ENCODE results near the gene UPF3A. TPM values are rescaled to one million over a fixed set of nuclear protein-coding genes. Genes with fewer than 3 reads are reported as not detected.
A peak's percentile ranks its signal among the peaks of the same experiment; 100 is the strongest.

The UPF3A gene
- total and polyA plus RNA-seq, 2 experiments from 2014 or later, result 45.0 to 174 TPM

GRCh38 chr13:114241918-114242317 is 39.5 kb upstream of the UPF3A start:
- Histone ChIP-seq H3K4me2 (no peak overlapping the region), H3K36me3 (ENCODE audit: insufficient read depth) (peaks cover 83% of the 10 kb centered on the region), H3K27ac (ENCODE audit: low read depth) (no peak overlapping the region; the same call in 1 of the 2 replicates), H4K20me1 (replicated peaks; ENCODE audit: insufficient read depth) (peaks cover 18% of the 10 kb centered on the region), H3K79me2 (replicated peaks; ENCODE audit: insufficient read depth) (peaks cover 19% of the 10 kb centered on the region), H3K4me3 (no peak overlapping the region), H3K9me2 (ENCODE audit: insufficient read depth) (no peaks in the 10 kb centered on the region), H3F3A (replicated peaks; ENCODE audit: low read depth) (no peaks in the 10 kb centered on the region; the same call in none of the 2 replicates), H3K4me1 (ENCODE audit: insufficient read depth) (peaks cover 4% of the 10 kb centered on the region; the same call in 1 of the 2 replicates), H3K27me3 (ENCODE audit: insufficient read depth) (no peaks in the 10 kb centered on the region), H2AFZ (no peak overlapping the region)
- Mint-ChIP-seq H3K36me3 (ENCODE audit: low read depth) (peaks cover 95% of the 10 kb centered on the region), H3K9me3 (no peaks in the 10 kb centered on the region), H3K4me3 (no peak overlapping the region), H3K4me1 (peaks cover 18% of the 10 kb centered on the region), H3K27ac (0 out of 2 replicates have a peak overlapping the region, but pooled peaks have one; percentile 30), H3K27me3 (ENCODE audit: insufficient read depth, low read depth, poor library complexity) (peaks cover 5% of the 10 kb centered on the region)
- DNase-seq (ENCODE audit: low spot score), result no peak
- TF ChIP-seq, protein P1, sequence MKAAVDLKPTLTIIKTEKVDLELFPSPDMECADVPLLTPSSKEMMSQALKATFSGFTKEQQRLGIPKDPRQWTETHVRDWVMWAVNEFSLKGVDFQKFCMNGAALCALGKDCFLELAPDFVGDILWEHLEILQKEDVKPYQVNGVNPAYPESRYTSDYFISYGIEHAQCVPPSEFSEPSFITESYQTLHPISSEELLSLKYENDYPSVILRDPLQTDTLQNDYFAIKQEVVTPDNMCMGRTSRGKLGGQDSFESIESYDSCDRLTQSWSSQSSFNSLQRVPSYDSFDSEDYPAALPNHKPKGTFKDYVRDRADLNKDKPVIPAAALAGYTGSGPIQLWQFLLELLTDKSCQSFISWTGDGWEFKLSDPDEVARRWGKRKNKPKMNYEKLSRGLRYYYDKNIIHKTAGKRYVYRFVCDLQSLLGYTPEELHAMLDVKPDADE (IDR thresholded peaks at IDR 0.05), result no peak
- TF ChIP-seq EZH2 (IDR thresholded peaks at IDR 0.05; ENCODE audit: low read depth, unreplicated experiment), result no peak
- no peak for TF ChIP-seq POLR2AphosphoS5 (IDR thresholded peaks at IDR 0.05; ENCODE audit: low read depth)
- ATAC-seq, result no peak

GRCh38 chr13:114243971-114244370 is 37.4 kb upstream of the UPF3A start:
- Histone ChIP-seq H4K20me1 (replicated peaks; ENCODE audit: insufficient read depth) (peaks cover 25% of the 10 kb centered on the region), H3K79me2 (replicated peaks; ENCODE audit: insufficient read depth) (peaks cover 11% of the 10 kb centered on the region; the same call in 1 of the 2 replicates), H3K4me1 (ENCODE audit: insufficient read depth) (peaks cover 4% of the 10 kb centered on the region; the same call in 1 of the 2 replicates), H3K9me2 (ENCODE audit: insufficient read depth) (no peaks in the 10 kb centered on the region), H3K27ac (ENCODE audit: low read depth) (no peak overlapping the region), H3K4me3 (no peak overlapping the region), H3K27me3 (ENCODE audit: insufficient read depth) (no peaks in the 10 kb centered on the region), H3K36me3 (ENCODE audit: insufficient read depth) (peaks cover 81% of the 10 kb centered on the region), H2AFZ (no peak overlapping the region), H3F3A (replicated peaks; ENCODE audit: low read depth) (no peaks in the 10 kb centered on the region; the same call in none of the 2 replicates), H3K4me2 (no peak overlapping the region)
- H3K4me3 Mint-ChIP-seq, result no peak overlapping the region
- peaks cover 97% of the 10 kb centered on the region for H3K36me3 Mint-ChIP-seq (ENCODE audit: low read depth)
- ATAC-seq (no peak), DNase-seq (ENCODE audit: low spot score) (no peak)
- no peaks in the 10 kb centered on the region for H3K9me3 Mint-ChIP-seq
- peaks cover 7% of the 10 kb centered on the region for H3K27me3 Mint-ChIP-seq (ENCODE audit: insufficient read depth, low read depth, poor library complexity)
- H3K27ac Mint-ChIP-seq, result no peak overlapping the region
- TF ChIP-seq, protein P1 (IDR thresholded peaks at IDR 0.05), result no peak
- TF ChIP-seq ZNF331 (CRISPR knock-in tag; IDR thresholded peaks at IDR 0.05; ENCODE audit: low read depth), result no peak
- peaks cover 16% of the 10 kb centered on the region for H3K4me1 Mint-ChIP-seq

- Histone ChIP-seq H3K9me2 (ENCODE audit: insufficient read depth) (no peaks in the 10 kb centered on the region), H3K4me2 (no peak overlapping the region), H4K20me1 (replicated peaks; ENCODE audit: insufficient read depth) (peaks cover 21% of the 10 kb centered on the region), H3K27me3 (ENCODE audit: insufficient read depth) (no peaks in the 10 kb centered on the region), H3K36me3 (ENCODE audit: insufficient read depth) (peaks cover 80% of the 10 kb centered on the region), H3K27ac (ENCODE audit: low read depth) (no peak overlapping the region), H3F3A (replicated peaks; ENCODE audit: low read depth) (no peaks in the 10 kb centered on the region; the same call in none of the 2 replicates), H3K79me2 (replicated peaks; ENCODE audit: insufficient read depth) (peaks cover 4% of the 10 kb centered on the region; the same call in 1 of the 2 replicates), H3K4me3 (no peak overlapping the region), H2AFZ (no peak overlapping the region), H3K4me1 (ENCODE audit: insufficient read depth) (peaks cover 4% of the 10 kb centered on the region; the same call in 1 of the 2 replicates)
- Mint-ChIP-seq H3K27me3 (ENCODE audit: insufficient read depth, low read depth, poor library complexity) (peaks cover 7% of the 10 kb centered on the region), H3K9me3 (no peaks in the 10 kb centered on the region), H3K36me3 (ENCODE audit: low read depth) (peaks cover 95% of the 10 kb centered on the region), H3K4me1 (peaks cover 16% of the 10 kb centered on the region), H3K27ac (no peak overlapping the region), H3K4me3 (no peak overlapping the region)
- TF ChIP-seq, protein P2, sequence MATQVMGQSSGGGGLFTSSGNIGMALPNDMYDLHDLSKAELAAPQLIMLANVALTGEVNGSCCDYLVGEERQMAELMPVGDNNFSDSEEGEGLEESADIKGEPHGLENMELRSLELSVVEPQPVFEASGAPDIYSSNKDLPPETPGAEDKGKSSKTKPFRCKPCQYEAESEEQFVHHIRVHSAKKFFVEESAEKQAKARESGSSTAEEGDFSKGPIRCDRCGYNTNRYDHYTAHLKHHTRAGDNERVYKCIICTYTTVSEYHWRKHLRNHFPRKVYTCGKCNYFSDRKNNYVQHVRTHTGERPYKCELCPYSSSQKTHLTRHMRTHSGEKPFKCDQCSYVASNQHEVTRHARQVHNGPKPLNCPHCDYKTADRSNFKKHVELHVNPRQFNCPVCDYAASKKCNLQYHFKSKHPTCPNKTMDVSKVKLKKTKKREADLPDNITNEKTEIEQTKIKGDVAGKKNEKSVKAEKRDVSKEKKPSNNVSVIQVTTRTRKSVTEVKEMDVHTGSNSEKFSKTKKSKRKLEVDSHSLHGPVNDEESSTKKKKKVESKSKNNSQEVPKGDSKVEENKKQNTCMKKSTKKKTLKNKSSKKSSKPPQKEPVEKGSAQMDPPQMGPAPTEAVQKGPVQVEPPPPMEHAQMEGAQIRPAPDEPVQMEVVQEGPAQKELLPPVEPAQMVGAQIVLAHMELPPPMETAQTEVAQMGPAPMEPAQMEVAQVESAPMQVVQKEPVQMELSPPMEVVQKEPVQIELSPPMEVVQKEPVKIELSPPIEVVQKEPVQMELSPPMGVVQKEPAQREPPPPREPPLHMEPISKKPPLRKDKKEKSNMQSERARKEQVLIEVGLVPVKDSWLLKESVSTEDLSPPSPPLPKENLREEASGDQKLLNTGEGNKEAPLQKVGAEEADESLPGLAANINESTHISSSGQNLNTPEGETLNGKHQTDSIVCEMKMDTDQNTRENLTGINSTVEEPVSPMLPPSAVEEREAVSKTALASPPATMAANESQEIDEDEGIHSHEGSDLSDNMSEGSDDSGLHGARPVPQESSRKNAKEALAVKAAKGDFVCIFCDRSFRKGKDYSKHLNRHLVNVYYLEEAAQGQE (IDR thresholded peaks at IDR 0.05; ENCODE audit: unreplicated experiment), result no peak
- TF ChIP-seq, protein P3, sequence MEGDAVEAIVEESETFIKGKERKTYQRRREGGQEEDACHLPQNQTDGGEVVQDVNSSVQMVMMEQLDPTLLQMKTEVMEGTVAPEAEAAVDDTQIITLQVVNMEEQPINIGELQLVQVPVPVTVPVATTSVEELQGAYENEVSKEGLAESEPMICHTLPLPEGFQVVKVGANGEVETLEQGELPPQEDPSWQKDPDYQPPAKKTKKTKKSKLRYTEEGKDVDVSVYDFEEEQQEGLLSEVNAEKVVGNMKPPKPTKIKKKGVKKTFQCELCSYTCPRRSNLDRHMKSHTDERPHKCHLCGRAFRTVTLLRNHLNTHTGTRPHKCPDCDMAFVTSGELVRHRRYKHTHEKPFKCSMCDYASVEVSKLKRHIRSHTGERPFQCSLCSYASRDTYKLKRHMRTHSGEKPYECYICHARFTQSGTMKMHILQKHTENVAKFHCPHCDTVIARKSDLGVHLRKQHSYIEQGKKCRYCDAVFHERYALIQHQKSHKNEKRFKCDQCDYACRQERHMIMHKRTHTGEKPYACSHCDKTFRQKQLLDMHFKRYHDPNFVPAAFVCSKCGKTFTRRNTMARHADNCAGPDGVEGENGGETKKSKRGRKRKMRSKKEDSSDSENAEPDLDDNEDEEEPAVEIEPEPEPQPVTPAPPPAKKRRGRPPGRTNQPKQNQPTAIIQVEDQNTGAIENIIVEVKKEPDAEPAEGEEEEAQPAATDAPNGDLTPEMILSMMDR (conservative IDR thresholded peaks at IDR 0.05; ENCODE audit: low read depth in 2 of 2), result 0 out of 4 replicates have a peak, but pooled peaks have one; percentile 22 to 29
- TF ChIP-seq JUNB (IDR thresholded peaks at IDR 0.05; ENCODE audit: unreplicated experiment) (no peak), CREB1 (CRISPR knock-in tag; IDR thresholded peaks at IDR 0.05; ENCODE audit: low read depth) (no peak), ZNF114 (CRISPR knock-in tag; IDR thresholded peaks at IDR 0.05) (no peak)
- TF ChIP-seq, protein P1 (IDR thresholded peaks at IDR 0.05), result no peak
- ATAC-seq, result no peak
- no peak for DNase-seq (ENCODE audit: low spot score)
Observed at GRCh38 chr13:114244637-114245036, 36.8 kb upstream of the UPF3A start.
